ENCODE data around the gene TUT4. TPM values are rescaled to one million over a fixed set of nuclear protein-coding genes. Genes with fewer than 3 reads are reported as not detected.

The TUT4 gene, protein sequence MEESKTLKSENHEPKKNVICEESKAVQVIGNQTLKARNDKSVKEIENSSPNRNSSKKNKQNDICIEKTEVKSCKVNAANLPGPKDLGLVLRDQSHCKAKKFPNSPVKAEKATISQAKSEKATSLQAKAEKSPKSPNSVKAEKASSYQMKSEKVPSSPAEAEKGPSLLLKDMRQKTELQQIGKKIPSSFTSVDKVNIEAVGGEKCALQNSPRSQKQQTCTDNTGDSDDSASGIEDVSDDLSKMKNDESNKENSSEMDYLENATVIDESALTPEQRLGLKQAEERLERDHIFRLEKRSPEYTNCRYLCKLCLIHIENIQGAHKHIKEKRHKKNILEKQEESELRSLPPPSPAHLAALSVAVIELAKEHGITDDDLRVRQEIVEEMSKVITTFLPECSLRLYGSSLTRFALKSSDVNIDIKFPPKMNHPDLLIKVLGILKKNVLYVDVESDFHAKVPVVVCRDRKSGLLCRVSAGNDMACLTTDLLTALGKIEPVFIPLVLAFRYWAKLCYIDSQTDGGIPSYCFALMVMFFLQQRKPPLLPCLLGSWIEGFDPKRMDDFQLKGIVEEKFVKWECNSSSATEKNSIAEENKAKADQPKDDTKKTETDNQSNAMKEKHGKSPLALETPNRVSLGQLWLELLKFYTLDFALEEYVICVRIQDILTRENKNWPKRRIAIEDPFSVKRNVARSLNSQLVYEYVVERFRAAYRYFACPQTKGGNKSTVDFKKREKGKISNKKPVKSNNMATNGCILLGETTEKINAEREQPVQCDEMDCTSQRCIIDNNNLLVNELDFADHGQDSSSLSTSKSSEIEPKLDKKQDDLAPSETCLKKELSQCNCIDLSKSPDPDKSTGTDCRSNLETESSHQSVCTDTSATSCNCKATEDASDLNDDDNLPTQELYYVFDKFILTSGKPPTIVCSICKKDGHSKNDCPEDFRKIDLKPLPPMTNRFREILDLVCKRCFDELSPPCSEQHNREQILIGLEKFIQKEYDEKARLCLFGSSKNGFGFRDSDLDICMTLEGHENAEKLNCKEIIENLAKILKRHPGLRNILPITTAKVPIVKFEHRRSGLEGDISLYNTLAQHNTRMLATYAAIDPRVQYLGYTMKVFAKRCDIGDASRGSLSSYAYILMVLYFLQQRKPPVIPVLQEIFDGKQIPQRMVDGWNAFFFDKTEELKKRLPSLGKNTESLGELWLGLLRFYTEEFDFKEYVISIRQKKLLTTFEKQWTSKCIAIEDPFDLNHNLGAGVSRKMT (N-terminal part only)
- 100 to 1,000 TPM in 1 of 4 donors, 10 to 100 TPM in 3; 22.1 to 212 (median 50.0) TPM for total RNA-seq

GRCh38 chr1:52552505-52553361 lies at the start of gene TUT4:
Gene TUT4 (minus strand): TSS chr1:52553092. CDS start chr1:52526280, 26,812 bp downstream.
- H3K27ac ChIP-seq = peak within 1 kb of the TSS; percentile 81 to 94 (median 90)
- H3K27me3 ChIP-seq = no peaks in the 10 kb centered on the region
- peak; percentile 76 to 84 (median 84) for DNase-seq
- no peaks in the 10 kb centered on the region for H3K36me3 ChIP-seq
- H3K4me3 ChIP-seq = peak within 1 kb of the TSS; percentile 63 to 85 (median 73)
- peaks cover 0 to 18% (median 5%) of the 10 kb centered on the region in 4 donors for H3K4me1 ChIP-seq
- no peaks in the 10 kb centered on the region for H3K9me3 ChIP-seq
- TF ChIP-seq POLR2A (IDR thresholded peaks at IDR 0.05) = peak in 1 of 2 donors; percentile 52
- TF ChIP-seq, protein P1, sequence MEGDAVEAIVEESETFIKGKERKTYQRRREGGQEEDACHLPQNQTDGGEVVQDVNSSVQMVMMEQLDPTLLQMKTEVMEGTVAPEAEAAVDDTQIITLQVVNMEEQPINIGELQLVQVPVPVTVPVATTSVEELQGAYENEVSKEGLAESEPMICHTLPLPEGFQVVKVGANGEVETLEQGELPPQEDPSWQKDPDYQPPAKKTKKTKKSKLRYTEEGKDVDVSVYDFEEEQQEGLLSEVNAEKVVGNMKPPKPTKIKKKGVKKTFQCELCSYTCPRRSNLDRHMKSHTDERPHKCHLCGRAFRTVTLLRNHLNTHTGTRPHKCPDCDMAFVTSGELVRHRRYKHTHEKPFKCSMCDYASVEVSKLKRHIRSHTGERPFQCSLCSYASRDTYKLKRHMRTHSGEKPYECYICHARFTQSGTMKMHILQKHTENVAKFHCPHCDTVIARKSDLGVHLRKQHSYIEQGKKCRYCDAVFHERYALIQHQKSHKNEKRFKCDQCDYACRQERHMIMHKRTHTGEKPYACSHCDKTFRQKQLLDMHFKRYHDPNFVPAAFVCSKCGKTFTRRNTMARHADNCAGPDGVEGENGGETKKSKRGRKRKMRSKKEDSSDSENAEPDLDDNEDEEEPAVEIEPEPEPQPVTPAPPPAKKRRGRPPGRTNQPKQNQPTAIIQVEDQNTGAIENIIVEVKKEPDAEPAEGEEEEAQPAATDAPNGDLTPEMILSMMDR (IDR thresholded peaks at IDR 0.05) = peak in 1 of 6 experiments; percentile 9

DNA sequence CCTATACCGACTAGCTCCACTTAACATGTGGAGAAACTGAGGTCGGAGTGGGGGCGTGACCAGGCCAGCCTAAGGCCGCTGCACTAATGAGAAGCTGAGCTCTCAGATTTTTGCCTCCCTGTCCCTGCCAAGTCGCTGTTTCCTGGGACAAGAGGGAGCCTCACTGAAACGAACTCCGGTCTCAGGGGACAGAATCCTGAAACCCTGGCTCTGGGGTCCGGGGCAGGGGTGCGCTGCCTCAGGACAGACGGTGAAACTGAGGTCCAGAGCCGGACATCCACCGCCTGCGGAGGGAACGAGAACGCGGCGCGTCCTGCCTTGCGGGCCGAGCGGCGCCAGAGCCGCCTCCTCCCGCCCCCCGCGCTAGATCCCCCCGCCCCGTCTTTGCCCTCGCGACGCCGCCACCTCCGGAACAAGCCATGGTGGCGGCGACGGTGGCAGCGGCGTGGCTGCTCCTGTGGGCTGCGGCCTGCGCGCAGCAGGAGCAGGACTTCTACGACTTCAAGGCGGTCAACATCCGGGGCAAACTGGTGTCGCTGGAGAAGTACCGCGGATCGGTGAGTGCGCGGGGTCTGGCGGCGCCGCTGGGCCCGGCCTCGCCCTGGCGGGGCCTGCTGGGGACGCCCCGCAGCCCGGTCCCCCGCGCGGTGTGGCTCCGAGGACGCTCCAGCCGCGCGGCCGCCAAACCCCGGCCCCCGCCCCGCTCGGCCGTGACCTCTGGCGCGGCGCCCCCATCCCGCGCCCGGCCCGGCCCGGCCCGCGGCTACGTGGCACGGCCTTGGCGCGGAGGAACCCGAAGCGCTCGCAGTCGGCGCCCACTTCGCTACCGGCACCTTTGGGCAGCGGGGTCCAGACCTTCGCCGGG lies 49.3 kb upstream of the TUT4 start, which contains the start of gene GPX7:
Gene GPX7, plus strand, starts transcription at position 381 of the 865 bp plus-strand sequence. Its CDS starts 39 bp downstream, at position 420.
- TF ChIP-seq, protein P1 (IDR thresholded peaks at IDR 0.05) = no peak
- TF ChIP-seq POLR2A (IDR thresholded peaks at IDR 0.05) = no peak
- H3K27me3 ChIP-seq = no peaks in the 10 kb centered on the region
- peak; percentile 53 to 73 (median 54) for DNase-seq
- peaks cover 0 to 26% (median 8%) of the 10 kb centered on the region in 4 donors for H3K4me1 ChIP-seq
- H3K9me3 ChIP-seq = no peaks in the 10 kb centered on the region
- H3K4me3 ChIP-seq = peak within 1 kb of the TSS; percentile 61 to 63 (median 62)
- peak within 1 kb of the TSS; percentile 51 to 88 (median 70) for H3K27ac ChIP-seq
- no peaks in the 10 kb centered on the region for H3K36me3 ChIP-seq

- H3K4me3 ChIP-seq = peak overlapping the region in 2 of 4 donors; percentile 62 to 63
These were observed 48.6 kb upstream of the TUT4 start for GRCh38 chr1:52601519-52601918.

More at GRCh38 chr1:52601519-52601918, 48.6 kb upstream of the TUT4 start:
- DNase-seq = no peak
- H3K27ac ChIP-seq = peak overlapping the region in 2 of 4 donors; percentile 66 to 88
- no peaks in the 10 kb centered on the region for H3K36me3 ChIP-seq
- no peaks in the 10 kb centered on the region for H3K9me3 ChIP-seq
- H3K27me3 ChIP-seq = no peaks in the 10 kb centered on the region
- no peak for TF ChIP-seq POLR2A (IDR thresholded peaks at IDR 0.05)
- TF ChIP-seq, protein P1 (IDR thresholded peaks at IDR 0.05) = no peak
- peaks cover 0 to 26% (median 8%) of the 10 kb centered on the region in 4 donors for H3K4me1 ChIP-seq

Data from Peyer's patch (tissue), 4 donors.